RWPE2 (cell line): ENCODE results near the gene ILF2.

Experiments
- ATAC-seq: fragments of 200-7000 bp; cut with Tn5 transposase; 3 replicates; pipeline ENCODE4 v1.9.1; 2021; ENCODE audit warnings: low read depth
- DNase-seq: peaks from one replicate; pipeline ENCODE4 v3.0.0-alpha.2; 2020; ENCODE audit warnings: low spot score
- H3K27ac ChIP-seq: fragments of 450-650 bp; 2 replicates; pipeline ENCODE4 v1.5.1; 2017; ENCODE audit warnings: mild to moderate bottlenecking; ENCODE audit not compliant: poor library complexity, severe bottlenecking
- H3K27me3 ChIP-seq: fragments of 250-450 bp; sonication (Bioruptor Pico); 2 replicates; pipeline ENCODE4 v1.5.1; 2021; ENCODE audit warnings: mild to moderate bottlenecking, moderate library complexity; ENCODE audit not compliant: insufficient read depth, poor library complexity, severe bottlenecking
- H3K36me3 ChIP-seq: fragments of 250-450 bp; sonication (Bioruptor Pico); 2 replicates; pipeline ENCODE4 v1.5.1; 2020; ENCODE audit warnings: low read depth, mild to moderate bottlenecking, moderate library complexity
- H3K4me1 ChIP-seq: fragments of 250-450 bp; sonication (Bioruptor Pico); 2 replicates; pipeline ENCODE4 v1.5.1; 2021; ENCODE audit warnings: mild to moderate bottlenecking, moderate library complexity; ENCODE audit not compliant: insufficient read depth, poor library complexity, severe bottlenecking
- H3K4me3 ChIP-seq: fragments of 250-450 bp; sonication (Bioruptor Pico); 2 replicates; pipeline ENCODE4 v1.5.1; 2021; ENCODE audit warnings: mild to moderate bottlenecking, moderate library complexity; ENCODE audit not compliant: severe bottlenecking
- H3K9me3 ChIP-seq: fragments of 250-450 bp; sonication (Bioruptor Pico); 2 replicates; pipeline ENCODE4 v1.5.1; 2021; ENCODE audit warnings: mild to moderate bottlenecking, moderate library complexity; ENCODE audit not compliant: severe bottlenecking
- CTCF ChIP-seq: fragments of 450-650 bp; IDR thresholded peaks from one replicate; pipeline ENCODE4 v1.5.1; 2017; ENCODE audit warnings: mild to moderate bottlenecking, moderate library complexity; ENCODE audit not compliant: poor library complexity, severe bottlenecking

ILF2 gene

GRCh38 chr1:153624965-153625611, 45.7 kb downstream of the ILF2 start:
- DNase-seq (no peak), ATAC-seq (no peak)
- peaks cover 6% of the 10 kb centered on the region for H3K4me1 ChIP-seq
- no peak for TF ChIP-seq CTCF
- no peaks in the 10 kb centered on the region for H3K27me3 ChIP-seq
- H3K27ac ChIP-seq, result no peak overlapping the region
- H3K4me3 ChIP-seq, result no peak overlapping the region
- peaks cover 34% of the 10 kb centered on the region for H3K36me3 ChIP-seq
- no peaks in the 10 kb centered on the region for H3K9me3 ChIP-seq

- H3K27ac ChIP-seq, result no peak overlapping the region
- DNase-seq (no peak), ATAC-seq (no peak)
- no peak for TF ChIP-seq CTCF
- peaks cover 43% of the 10 kb centered on the region for H3K36me3 ChIP-seq
- peaks cover 6% of the 10 kb centered on the region for H3K4me1 ChIP-seq
- no peaks in the 10 kb centered on the region for H3K27me3 ChIP-seq
- H3K9me3 ChIP-seq, result no peaks in the 10 kb centered on the region
- H3K4me3 ChIP-seq, result no peak overlapping the region
Measured at GRCh38 chr1:153623101-153623500, 47.7 kb downstream of the ILF2 start.

- Histone ChIP-seq H3K36me3 (peaks cover 45% of the 10 kb centered on the region), H3K27me3 (no peaks in the 10 kb centered on the region), H3K27ac (no peak overlapping the region), H3K9me3 (no peaks in the 10 kb centered on the region), H3K4me3 (no peak overlapping the region), H3K4me1 (peaks cover 17% of the 10 kb centered on the region)
- no peak for TF ChIP-seq CTCF
- ATAC-seq (no peak), DNase-seq (no peak)
Measured at GRCh38 chr1:153619171-153619570, 51.6 kb downstream of the ILF2 start.

- ATAC-seq, result peak; percentile 6; the same call in 1 of the 3 replicates
- peaks cover 23% of the 10 kb centered on the region for H3K4me1 ChIP-seq
- peak; percentile 77 for DNase-seq
- H3K36me3 ChIP-seq, result peaks cover 40% of the 10 kb centered on the region
- no peak overlapping the region for H3K4me3 ChIP-seq
- no peaks in the 10 kb centered on the region for H3K9me3 ChIP-seq
- no peaks in the 10 kb centered on the region for H3K27me3 ChIP-seq
- H3K27ac ChIP-seq, result peak overlapping the region; percentile 98
- TF ChIP-seq CTCF, result peak; percentile 61
Measured at GRCh38 chr1:153617663-153618062, 53.1 kb downstream of the ILF2 start.

GRCh38 chr1:153616917-153617311, 53.9 kb downstream of the ILF2 start:
- H3K9me3 ChIP-seq, result no peaks in the 10 kb centered on the region
- ATAC-seq (0 out of 3 replicates have a peak, but pooled peaks have one; percentile 6), DNase-seq (no peak)
- H3K27me3 ChIP-seq, result no peaks in the 10 kb centered on the region
- H3K36me3 ChIP-seq, result peaks cover 33% of the 10 kb centered on the region
- peak overlapping the region; percentile 98 for H3K27ac ChIP-seq
- H3K4me1 ChIP-seq, result peaks cover 23% of the 10 kb centered on the region
- no peak overlapping the region for H3K4me3 ChIP-seq
- TF ChIP-seq CTCF, result no peak
